GM18520 (cell line): ENCODE data around the gene LRRC26.
"Not testable (repeated sequence)": the region's sequence is repeated elsewhere in the genome, so short reads cannot be mapped to it uniquely, and the experiment has no call there.

Experiments
- ATAC-seq: cut with Tn5 transposase; IDR thresholded peaks from one replicate; pipeline ENCODE4 v1.9.1; 2021; ENCODE audit not compliant: unreplicated experiment

Gene LRRC26

GRCh38 chr9:137139468-137140150 is 30.2 kb downstream of the LRRC26 start:
- no peak for ATAC-seq

DNA sequence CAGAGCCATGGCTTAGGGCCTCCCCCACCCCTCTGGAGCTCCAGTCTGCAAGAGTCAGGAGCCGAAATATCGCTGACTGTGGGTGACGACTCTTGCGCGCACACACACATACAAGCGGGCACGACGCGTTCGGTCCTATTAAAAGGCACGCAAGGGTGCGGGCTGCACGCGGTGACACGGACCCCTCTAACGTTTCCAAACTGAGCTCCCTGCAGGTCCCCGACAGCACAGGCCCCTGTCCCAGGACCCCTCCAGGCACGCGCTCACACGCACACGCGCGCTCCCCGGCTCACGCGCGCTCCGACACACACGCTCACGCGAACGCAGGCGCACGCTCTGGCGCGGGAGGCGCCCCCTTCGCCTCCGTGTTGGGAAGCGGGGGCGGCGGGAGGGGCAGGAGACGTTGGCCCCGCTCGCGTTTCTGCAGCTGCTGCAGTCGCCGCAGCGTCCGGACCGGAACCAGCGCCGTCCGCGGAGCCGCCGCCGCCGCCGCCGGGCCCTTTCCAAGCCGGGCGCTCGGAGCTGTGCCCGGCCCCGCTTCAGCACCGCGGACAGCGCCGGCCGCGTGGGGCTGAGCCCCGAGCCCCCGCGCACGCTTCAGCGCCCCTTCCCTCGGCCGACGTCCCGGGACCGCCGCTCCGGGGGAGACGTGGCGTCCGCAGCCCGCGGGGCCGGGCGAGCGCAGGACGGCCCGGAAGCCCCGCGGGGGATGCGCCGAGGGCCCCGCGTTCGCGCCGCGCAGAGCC is 31.0 kb downstream of the LRRC26 start, which contains the start of gene GRIN1:
Gene GRIN1, plus strand, starts transcription at position 433 of the 746 bp plus-strand sequence. CDS start 333 bp downstream, outside the sequence.
- no peak for ATAC-seq

- no peak for ATAC-seq
Measured at GRCh38 chr9:137138058-137138721, 31.7 kb downstream of the LRRC26 start.

DNA sequence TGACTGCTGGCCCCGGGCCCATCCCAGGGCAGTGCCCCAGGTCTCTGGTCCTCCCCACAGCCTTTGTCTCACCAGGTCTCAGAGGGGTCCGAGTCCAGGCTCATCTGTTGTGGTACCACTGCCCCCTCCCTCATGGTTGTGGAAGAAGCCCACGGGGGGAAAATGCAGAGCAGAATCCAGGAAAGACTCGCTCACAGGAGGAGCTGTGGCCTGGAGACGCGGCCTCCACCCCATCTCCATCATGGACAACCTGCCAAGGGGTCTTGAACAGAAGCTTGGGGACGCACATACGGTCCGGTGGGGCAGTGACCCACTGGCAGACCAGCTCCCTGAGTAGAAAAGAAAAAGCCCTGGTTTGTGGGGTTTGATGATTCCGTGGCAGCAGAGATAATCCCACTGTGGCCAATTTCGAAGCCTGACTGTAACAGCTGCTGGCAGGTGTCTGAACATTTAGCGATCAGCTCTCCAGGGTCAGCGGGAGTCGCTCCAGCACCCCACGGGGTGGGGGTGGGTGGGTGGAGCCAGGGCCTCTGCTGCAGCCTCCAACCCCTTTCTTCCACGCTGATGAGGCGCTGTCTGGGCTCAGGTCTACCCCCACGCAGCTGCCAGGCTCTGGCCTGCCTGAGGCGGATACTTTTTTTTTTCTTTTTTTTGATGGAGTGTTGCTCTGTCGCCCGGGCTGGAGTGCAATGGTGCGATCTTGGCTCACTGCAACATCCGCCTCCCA is 32.8 kb downstream of the LRRC26 start:
- no peak for ATAC-seq

DNA sequence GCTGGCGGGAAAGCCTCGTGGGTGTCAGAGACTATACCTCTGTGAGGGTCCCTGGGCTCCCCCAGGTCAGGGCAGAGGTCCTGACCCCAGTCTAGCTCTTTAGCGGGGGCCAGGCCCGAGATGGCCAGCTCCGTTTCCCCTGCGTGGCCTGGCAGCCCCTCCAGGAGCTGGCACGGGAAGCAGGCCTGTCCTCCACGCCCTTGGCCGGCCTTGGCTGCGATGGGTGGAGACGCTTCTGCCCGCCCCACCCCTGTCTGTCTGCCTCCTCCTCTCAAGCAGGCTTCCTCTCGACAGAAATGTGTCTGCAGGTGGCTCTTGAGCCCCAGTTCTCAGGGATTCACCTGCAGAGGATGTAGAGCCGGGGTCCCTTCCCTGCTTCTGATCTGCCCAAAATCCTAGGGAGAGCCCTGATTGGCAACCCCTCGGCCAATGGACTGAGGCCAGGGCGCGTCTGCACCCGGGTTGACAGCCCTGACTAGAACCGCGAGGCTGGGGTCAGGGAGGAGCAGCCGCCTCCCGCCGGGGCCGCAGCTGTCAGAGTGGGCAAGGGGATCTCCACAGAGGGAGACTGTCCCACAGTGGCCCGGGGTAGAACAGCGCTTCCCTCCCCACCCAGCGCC is 33.5 kb downstream of the LRRC26 start:
- ATAC-seq = no peak

DNA sequence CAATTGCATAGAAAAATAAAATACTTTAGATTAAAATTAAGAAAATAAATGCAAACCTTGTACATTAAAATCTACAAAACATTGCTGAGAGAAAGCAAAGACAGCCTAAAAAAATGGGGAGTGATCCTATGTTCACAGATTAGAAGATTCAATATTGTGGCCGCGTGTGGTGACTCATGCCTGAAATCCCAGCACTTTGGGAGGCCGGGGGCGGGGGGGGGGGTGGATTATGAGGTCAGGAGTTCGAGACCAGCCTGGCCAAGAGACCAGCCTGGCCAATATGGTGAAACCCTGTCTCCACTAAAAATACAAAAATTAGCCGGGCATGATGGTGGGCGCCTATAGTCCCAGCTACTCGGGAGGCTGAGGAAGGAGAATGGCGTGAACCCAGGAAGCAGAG is 34.7 kb downstream of the LRRC26 start:
- ATAC-seq = not testable (repeated sequence)

GRCh38 chr9:137134191-137134590 is 35.7 kb downstream of the LRRC26 start:
- no peak for ATAC-seq

DNA sequence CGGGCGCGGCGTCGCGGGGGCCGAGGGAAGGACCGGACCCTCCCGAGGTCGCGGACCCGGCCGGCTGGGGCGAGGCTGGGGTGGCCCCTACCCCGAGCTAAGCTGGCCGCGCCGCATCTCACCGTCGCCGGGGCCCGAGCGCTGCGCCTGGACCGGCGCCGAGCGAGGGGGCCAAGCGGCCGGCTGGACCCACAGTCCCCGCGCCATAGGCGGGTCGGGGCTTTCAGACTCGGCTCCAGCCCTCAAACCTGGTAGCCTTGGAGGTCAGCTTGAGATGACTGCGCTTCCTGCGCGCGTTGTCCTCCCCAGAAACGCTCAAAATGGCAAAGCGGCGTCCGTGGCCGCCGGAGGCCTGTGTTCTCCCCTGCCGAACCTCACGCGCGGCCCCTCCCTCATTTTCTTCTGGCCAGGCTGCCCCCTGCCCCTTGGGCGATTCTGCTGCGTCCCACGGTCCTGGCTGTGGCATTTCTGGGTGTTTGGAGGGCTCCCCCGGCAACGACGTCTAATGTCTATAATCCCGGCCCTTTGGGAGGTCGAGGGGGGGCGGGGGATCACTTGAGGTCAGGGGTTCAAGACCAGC is 39.6 kb downstream of the LRRC26 start:
- no peak for ATAC-seq

- peak; percentile 71 for ATAC-seq
Measured at GRCh38 chr9:137129456-137130175, 40.2 kb downstream of the LRRC26 start.

DNA sequence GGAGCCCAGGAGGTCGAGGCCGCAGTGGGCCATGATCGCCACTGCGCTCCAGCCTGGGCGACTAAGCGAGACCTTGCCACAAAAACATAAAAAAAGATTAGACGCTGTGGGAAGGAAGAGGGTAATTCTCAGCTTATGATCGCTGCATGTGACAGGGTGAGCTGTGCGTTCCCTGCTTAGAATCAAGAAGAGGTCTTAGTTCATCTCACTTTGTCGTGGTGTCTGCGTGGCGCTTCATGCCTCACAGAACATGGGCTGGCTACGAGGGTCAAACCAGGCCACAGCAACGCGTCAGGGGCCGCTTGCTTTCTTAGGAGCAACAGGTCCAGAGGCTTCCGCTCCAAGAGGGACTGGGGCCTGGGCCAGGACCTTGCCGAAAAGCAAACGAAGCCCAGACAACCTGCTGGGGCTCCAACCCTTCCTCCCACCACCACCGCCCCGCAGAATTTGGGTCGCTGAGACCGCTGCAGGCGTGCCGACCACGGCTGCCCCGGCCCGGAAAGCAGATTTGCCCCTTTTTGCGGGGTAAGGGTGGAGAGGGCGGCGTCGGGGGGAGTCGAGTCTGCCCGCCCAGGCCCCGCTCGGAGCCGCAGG is 40.9 kb downstream of the LRRC26 start:
- ATAC-seq = peak; percentile 9

GRCh38 chr9:137128158-137128861 is 41.5 kb downstream of the LRRC26 start:
- ATAC-seq = no peak

DNA sequence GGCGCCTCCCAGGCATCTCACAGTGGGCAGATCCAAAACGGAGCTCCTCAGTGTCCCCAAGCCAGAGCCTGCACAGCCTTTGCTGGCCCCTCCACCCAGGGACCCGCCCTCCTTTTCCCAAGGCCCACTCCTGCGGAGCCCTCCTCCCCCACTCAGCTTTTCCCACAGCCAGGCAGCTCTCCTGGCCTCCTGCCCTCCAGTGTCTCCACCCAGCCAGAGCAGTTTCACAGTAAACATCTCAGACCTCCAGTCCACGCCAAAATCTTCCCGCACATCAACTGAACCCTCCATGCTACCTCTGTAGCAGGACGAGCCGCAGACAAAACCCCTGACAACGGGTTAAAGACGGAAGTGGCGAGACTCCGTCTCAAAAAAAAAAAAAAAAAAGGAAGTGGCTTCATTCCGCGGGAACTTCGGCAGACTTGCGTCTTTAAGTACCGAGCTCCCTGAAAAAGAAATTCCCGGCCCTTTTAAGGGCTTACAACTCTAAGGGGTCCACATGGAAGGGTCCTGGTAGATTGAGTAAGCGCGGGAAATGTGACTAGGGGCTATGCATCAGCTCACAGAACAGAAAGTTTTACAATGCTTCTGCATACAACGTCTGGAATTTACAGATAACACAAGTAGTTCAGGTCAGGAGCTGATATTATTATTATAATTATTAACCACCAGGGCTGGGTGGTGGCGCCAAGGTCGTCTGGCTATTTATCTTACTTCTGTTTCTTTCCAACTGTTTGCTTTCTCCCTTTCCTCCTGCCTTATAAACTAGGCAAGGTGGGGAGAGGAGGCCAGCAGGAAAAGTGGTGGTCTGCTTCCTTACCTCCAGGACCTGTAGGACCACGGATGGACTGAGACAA is 42.3 kb downstream of the LRRC26 start:
- no peak for ATAC-seq

- no peak for ATAC-seq
Measured at GRCh38 chr9:137126786-137127185, 43.1 kb downstream of the LRRC26 start.

DNA sequence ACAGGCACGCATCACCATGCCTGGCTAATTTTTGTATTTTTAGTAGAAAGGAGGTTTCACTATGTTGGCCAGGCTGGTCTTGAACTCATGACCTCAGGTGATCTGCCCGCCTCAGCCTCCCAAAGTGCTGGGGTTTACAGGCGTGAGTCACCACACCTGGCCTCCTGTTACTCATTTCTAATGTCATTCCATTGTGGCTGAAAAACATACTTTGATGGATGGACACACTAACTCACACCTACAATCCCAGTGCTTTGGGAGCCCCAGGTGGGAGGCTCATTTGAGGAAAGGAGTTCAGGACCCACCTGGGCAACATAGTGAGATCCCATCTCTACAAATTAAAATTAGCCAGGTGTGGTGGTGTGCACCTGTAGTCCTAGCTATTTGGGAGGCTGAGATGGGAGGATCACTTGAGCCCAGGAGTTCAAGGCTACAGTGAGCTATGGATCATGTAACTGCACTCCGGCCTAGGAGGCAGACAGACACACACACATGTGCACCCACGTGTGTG is 45.8 kb downstream of the LRRC26 start:
- ATAC-seq = not testable (repeated sequence)

DNA sequence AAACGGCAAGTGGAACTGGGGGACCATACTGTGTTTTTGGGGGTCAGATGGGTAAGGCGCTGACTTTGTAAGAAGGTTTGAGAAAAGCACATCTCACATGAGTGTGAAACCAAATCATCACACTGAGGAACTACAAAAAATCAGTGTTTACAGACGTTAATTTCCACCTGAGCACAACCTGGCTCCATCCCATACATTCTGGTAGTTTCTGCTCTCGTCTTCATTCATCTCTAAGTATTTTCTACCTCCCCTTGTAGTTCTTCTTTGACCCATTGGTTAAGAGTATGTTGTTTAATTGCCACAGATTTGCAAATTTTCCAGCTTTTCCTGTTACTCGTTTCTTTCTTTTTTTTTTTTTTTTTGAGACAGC is 46.4 kb downstream of the LRRC26 start:
- ATAC-seq = no peak

DNA sequence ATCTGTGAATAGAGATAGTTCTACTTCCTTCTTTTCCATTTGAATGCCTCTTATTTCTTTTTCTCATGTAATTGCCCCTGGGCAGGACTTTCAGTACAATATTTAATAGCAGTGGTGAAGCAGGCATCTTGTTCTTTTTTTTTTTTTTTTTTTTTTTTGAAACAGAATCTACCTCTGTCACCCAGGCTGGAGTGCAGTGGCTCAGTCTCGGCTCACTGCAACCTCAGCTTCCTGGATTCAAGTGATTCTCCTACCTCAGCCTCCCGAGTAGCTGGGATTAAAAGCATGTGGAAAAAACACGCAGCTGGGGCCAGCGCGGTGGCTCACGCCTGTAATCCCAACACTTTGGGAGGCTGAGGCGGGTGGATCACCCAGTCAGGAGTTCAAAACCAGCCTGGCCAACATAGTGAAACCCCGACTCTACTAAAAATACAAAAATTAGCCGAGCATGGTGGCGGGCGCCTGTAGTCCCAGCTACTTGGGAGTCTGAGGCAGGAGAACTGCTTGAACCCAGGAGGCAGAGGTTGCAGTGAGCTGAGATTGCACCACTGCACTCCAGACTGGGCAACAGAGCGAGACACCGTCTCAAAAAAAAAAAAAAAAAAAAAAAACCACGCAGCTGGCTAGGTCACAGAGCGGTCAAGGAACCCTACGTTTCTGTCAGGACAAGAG is 46.9 kb downstream of the LRRC26 start:
- not testable (repeated sequence) for ATAC-seq
